K562 (cell line): ENCODE results near the gene UGT1A6. TPM values are rescaled to one million over a fixed set of nuclear protein-coding genes. Genes with fewer than 3 reads are reported as not detected.
A peak's percentile ranks its signal among the peaks of the same experiment; 100 is the strongest.

Source experiments
- ATAC-seq: fragments of 200-7000 bp; cut with Tn5 transposase; 3 replicates; pipeline ENCODE4 v1.9.1; 2020; ENCODE audit warnings: moderate library complexity
- BruUV-seq: library from RNA; stranded (reverse); fragments of 400-500 nt; replicated peaks from 2 replicates; lab custom pipeline; 2021; lab: Mats Ljungman, UMichigan
- CTCF ChIA-PET: fragments of 300-600 bp; formaldehyde crosslinking; extraction: SDS; loops from one replicate; lab custom pipeline; 2021; ENCODE audit warnings: low intra/inter-chr PET ratio; lab: Yijun Ruan, JAX
- POLR2A ChIA-PET: fragments of 300-600, 350-650 bp; sonication (Branson Sonifier 250); formaldehyde crosslinking; extraction: SDS; loops from one replicate; lab custom pipeline; 2021; ENCODE audit warnings: antibody characterized with exemption, inconsistent platforms; lab: Yijun Ruan, JAX
- DNase-seq, 4 experiments: peaks; one replicate each; pipeline versions ENCODE4 v3.0.0 to v3.0.0-alpha.2; 2011 to 2018; ENCODE audit warnings: low spot score in 3 of 4, mixed read lengths in 3 of 4; ENCODE audit errors: extremely low read depth in 1 of 4
- FAIRE-seq: peaks from 2 replicates; lab custom pipeline; 2011; peaks lifted over from hg19 to GRCh38; lab: Jason Lieb, UNC
- H2AFZ ChIP-seq: 2 replicates; pipeline ENCODE4 v1.6.0; 2011; ENCODE audit warnings: low read depth, low read length, control low read depth, inconsistent platforms
- H3K27ac ChIP-seq: fragments of 200-600 bp; 3 replicates; pipeline ENCODE4 v1.8.0; 2011; ENCODE audit warnings: low read depth, mild to moderate bottlenecking, control low read depth, inconsistent platforms, low read length, moderate library complexity, mixed read lengths; ENCODE audit errors: extremely low read depth
- H3K27me3 ChIP-seq, 2 experiments: fragments of 300-600 bp in 1 of 2; 2 replicates in 1 of 2; 3 replicates in 1 of 2; pipeline versions ENCODE4 v1.6.0 to v1.8.0; 2011; ENCODE audit warnings: inconsistent platforms in 2 of 2, low read length in 2 of 2, mild to moderate bottlenecking in 1 of 2, mixed read lengths in 1 of 2, moderate library complexity in 1 of 2; ENCODE audit not compliant: control insufficient read depth in 2 of 2, insufficient read depth in 2 of 2
- H3K36me3 ChIP-seq: fragments of 300-600 bp; 3 replicates; pipeline ENCODE4 v1.8.0; 2011; ENCODE audit warnings: mild to moderate bottlenecking, low read length, inconsistent platforms; ENCODE audit not compliant: control insufficient read depth, insufficient read depth
- H3K4me1 ChIP-seq, 2 experiments: fragments of 200-600 bp in 1 of 2; replicated peaks in 1 of 2; 2 replicates in 1 of 2; 3 replicates in 1 of 2; pipeline versions ENCODE4 v1.5.1 to v1.8.0; 2011; ENCODE audit warnings: inconsistent platforms in 2 of 2, low read length in 2 of 2, mild to moderate bottlenecking in 1 of 2, mixed read lengths in 1 of 2, moderate library complexity in 1 of 2; ENCODE audit not compliant: control insufficient read depth in 2 of 2, insufficient read depth in 2 of 2
- H3K4me2 ChIP-seq: 2 replicates; pipeline ENCODE4 v1.6.1; 2011; ENCODE audit warnings: low read length, control low read depth, inconsistent platforms, mixed read lengths; ENCODE audit not compliant: insufficient read depth
- H3K4me3 ChIP-seq: fragments of 200-600 bp; sonication (generic), shearing (Covaris generic); 2 replicates; pipeline ENCODE4 v1.5.1; 2016; ENCODE audit warnings: control low read depth, inconsistent platforms
- H3K79me2 ChIP-seq: fragments of 200-600 bp; 3 replicates; pipeline ENCODE4 v1.8.0; 2011; ENCODE audit warnings: low read length, inconsistent platforms; ENCODE audit not compliant: control insufficient read depth, insufficient read depth
- H3K9ac ChIP-seq, 2 experiments: 2 replicates each; pipeline versions ENCODE4 v1.6.0 to v1.6.1; 2011; ENCODE audit warnings: low read depth in 2 of 2, low read length in 2 of 2, control low read depth in 1 of 2, inconsistent platforms in 1 of 2, mild to moderate bottlenecking in 1 of 2, mixed read lengths in 1 of 2; ENCODE audit not compliant: insufficient read depth in 1 of 2
- H3K9me1 ChIP-seq: one replicate; pipeline ENCODE4 v1.6.0; 2011; ENCODE audit warnings: inconsistent platforms, mild to moderate bottlenecking, low read length, moderate library complexity; ENCODE audit not compliant: control insufficient read depth, insufficient read depth
- H3K9me3 ChIP-seq: replicated peaks from 2 replicates; pipeline ENCODE4 v1.5.1; 2011; ENCODE audit warnings: low read depth, low read length, inconsistent platforms; ENCODE audit not compliant: control insufficient read depth, insufficient read depth
- H4K20me1 ChIP-seq: replicated peaks from 2 replicates; pipeline ENCODE4 v1.6.1; 2011; ENCODE audit warnings: low read length, inconsistent platforms, mixed read lengths; ENCODE audit not compliant: control insufficient read depth, insufficient read depth
- DNMT1 ChIP-seq: fragments of 450-650 bp; IDR thresholded peaks from 2 replicates; pipeline ENCODE4 v1.6.1; 2016; ENCODE audit warnings: antibody characterized with exemption, mild to moderate bottlenecking
- FOS ChIP-seq: IDR thresholded peaks from 3 replicates; pipeline ENCODE4 v1.6.1; 2011; ENCODE audit not compliant: insufficient read length; ENCODE audit errors: extremely low read depth
- MAZ ChIP-seq, 2 experiments: fragments of 450-650 bp in 1 of 2; sonication (generic) in 1 of 2; formaldehyde crosslinking; IDR thresholded peaks in 1 of 2; conservative IDR thresholded peaks in 1 of 2; 2 replicates each; pipeline versions ENCODE4 v1.4.0 to v1.5.0; 2020; ENCODE audit warnings: mild to moderate bottlenecking in 1 of 2, missing genetic modification reagents in 1 of 2
- RAD51 ChIP-seq: fragments of 450-650 bp; IDR thresholded peaks from 2 replicates; pipeline ENCODE4 v1.7.1; 2016; ENCODE audit warnings: low read depth, mild to moderate bottlenecking, borderline replicate concordance
- SIX5 ChIP-seq, 2 experiments: IDR thresholded peaks; 2 replicates each; pipeline ENCODE4 v1.6.1; 2011; ENCODE audit warnings: low read length in 2 of 2, borderline replicate concordance in 1 of 2, low read depth in 1 of 2, mild to moderate bottlenecking in 1 of 2, moderate library complexity in 1 of 2; ENCODE audit not compliant: insufficient read depth in 1 of 2
- SMAD3 ChIP-seq: fragments of 450-650 bp; formaldehyde crosslinking; conservative IDR thresholded peaks from 2 replicates; pipeline ENCODE4 v1.4.0; 2020; ENCODE audit warnings: mild to moderate bottlenecking
- ZNF143 ChIP-seq: sonication (generic); formaldehyde crosslinking; IDR thresholded peaks from 2 replicates; pipeline ENCODE4 v1.9.0; 2022; ENCODE audit warnings: mild to moderate bottlenecking, missing genetic modification reagents
- ZNF445 ChIP-seq: fragments of 250-450 bp; sonication (Bioruptor Pico); IDR thresholded peaks from 2 replicates; pipeline ENCODE4 v1.4.0; 2020; ENCODE audit warnings: low read depth, mild to moderate bottlenecking, moderate library complexity
- ZNF583 ChIP-seq: fragments of 250-450 bp; sonication (Bioruptor Pico); IDR thresholded peaks from 2 replicates; pipeline ENCODE4 v1.4.0; 2020
- ZNF668 ChIP-seq: fragments of 250-450 bp; sonication (Bioruptor Pico); IDR thresholded peaks from 2 replicates; pipeline ENCODE4 v1.8.0; 2022; ENCODE audit warnings: mild to moderate bottlenecking, inconsistent platforms
- WGBS: fragments of 100-300 bp; shearing (Covaris generic); methylation state at CpG from one replicate; pipeline ENCODE4 v1.1.6; 2016; ENCODE audit warnings: low coverage, mixed read lengths; ENCODE audit not compliant: insufficient coverage; ENCODE audit errors: missing lambda C conversion rate; 5-methylcytosine and 5-hydroxymethylcytosine counted together
- in situ Hi-C: fragments of 300-500 bp; cut with MboI; formaldehyde crosslinking; loops from 4 replicates; pipeline ENCODE4 v1.15.0; 2018; ENCODE audit warnings: inconsistent platforms, mixed read lengths
- intact Hi-C: fragments of 100-400 bp; cut with micrococcal nuclease; formaldehyde crosslinking; loops from 2 replicates; pipeline ENCODE4 v1.14.2; 2022
- polyA plus RNA-seq, 8 experiments: library from polyadenylated mRNA; depleted of rRNA in 4 of 8; stranded (reverse) in 5 of 8; unstranded in 3 of 8; fragments of >200 nt; fragmentation: Nextera tagmentation in 2 of 8; fragmentation: Illumina TruSeq in 1 of 8; extraction: Ambion mirVana in 2 of 8; extraction: Trizol in 1 of 8; gene quantifications; 2 replicates each; pipeline versions ENCODE4 v1.2.1 to v1.2.3, GENCODE V29; 2011 to 2014; ENCODE audit warnings: inconsistent platforms in 1 of 8, missing spikeins in 1 of 8
- total RNA-seq, 7 experiments: library from RNA; depleted of rRNA in 6 of 7; stranded (reverse); fragments of >200 nt in 6 of 7; fragmentation: Illumina TruSeq in 2 of 7; extraction: Trizol in 2 of 7; gene quantifications; 2 replicates each; pipeline versions ENCODE4 v1.2.1 to v1.2.3, GENCODE V29; 2011 to 2021; ENCODE audit warnings: low replicate concordance in 1 of 7
- TF ChIP-seq, protein P1 (sequence below): sonication (generic); formaldehyde crosslinking; IDR thresholded peaks from 2 replicates; pipeline ENCODE4 v1.8.0; 2022; ENCODE audit warnings: missing genetic modification reagents, mild to moderate bottlenecking, moderate library complexity, borderline replicate concordance
- TF ChIP-seq, protein P2 (sequence below), 3 experiments: fragments of 200-800 bp in 1 of 3; sonication (Bioruptor generic) in 1 of 3; sonication (generic) in 1 of 3; formaldehyde crosslinking in 1 of 3; IDR thresholded peaks; 2 replicates each; pipeline versions ENCODE4 v1.6.1 to v1.8.0; 2016 to 2022; ENCODE audit warnings: mild to moderate bottlenecking in 2 of 3, missing compliant biosample characterization in 2 of 3, missing genetic modification characterization in 2 of 3, missing genetic modification reagents in 1 of 3
- TF ChIP-seq, protein P3 (sequence below): fragments of 450-650 bp; IDR thresholded peaks from one replicate; pipeline ENCODE4 v1.6.1; 2018; ENCODE audit warnings: mild to moderate bottlenecking, moderate library complexity; ENCODE audit not compliant: partially characterized antibody
- TF ChIP-seq, protein P4 (sequence below): sonication (generic); formaldehyde crosslinking; IDR thresholded peaks from 2 replicates; pipeline ENCODE4 v1.8.1; 2023; ENCODE audit warnings: mild to moderate bottlenecking, missing genetic modification reagents, moderate library complexity
- TF ChIP-seq, protein P5 (sequence below): sonication (generic); formaldehyde crosslinking; IDR thresholded peaks from 2 replicates; pipeline ENCODE4 v1.9.0; 2022; ENCODE audit warnings: mild to moderate bottlenecking, missing genetic modification reagents

Gene UGT1A6
- total and polyA plus RNA-seq, 9 of the 15 experiments (the other 6 are each of a cell fraction or from before 2014, with no cell fraction given) = not detected

DNA sequence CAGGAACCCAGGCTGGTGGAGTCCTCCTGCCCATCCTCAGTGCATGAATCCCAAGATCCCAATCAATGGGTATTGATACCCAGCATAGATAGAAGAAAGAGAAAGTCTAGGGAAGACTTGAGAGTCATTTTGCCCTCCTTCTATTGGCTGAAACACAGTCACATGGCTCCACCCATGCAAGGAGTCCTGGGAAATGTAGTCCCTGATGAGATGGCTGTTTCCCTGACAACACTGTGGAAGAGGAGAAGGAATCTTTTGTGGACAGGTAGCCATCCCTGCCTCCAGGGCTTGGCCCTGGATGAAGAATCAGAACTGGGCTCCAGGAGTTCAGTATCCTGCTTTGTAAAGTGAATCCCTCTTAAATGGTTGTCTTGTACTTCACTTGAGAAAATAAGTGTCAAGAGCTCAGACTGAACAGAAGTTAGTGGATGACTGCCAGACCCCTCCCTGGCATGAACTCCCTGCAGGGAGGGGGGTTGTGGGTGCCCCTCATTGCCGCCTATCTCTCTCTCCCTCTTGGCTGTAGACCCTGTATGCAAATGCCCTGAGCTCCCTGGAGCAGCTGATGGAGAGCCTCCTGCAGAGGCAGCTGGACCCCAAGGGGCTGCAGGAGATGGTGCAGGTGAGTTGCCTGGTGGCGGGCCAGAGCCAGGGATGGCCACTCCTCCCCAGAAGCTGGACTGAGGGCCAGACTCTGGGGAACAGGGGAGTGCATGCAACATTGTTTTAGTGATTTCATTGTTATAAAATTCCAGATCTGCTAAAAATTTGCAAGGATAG lies 121.6 kb downstream of the UGT1A6 start:
- ChIA-PET POLR2A (interaction anchor here (0.6 to 0.7 kb wide), 2 partner anchors 166 to 421 kb away, joined by 3 to 4 read pairs; no protein-coding TSS in a partner anchor), CTCF (no interaction called here)
- no peak overlapping the region for H2AFZ ChIP-seq
- no peaks in the 10 kb centered on the region for H3K79me2 ChIP-seq
- intact Hi-C loops = no loop called here
- ATAC-seq = peak; percentile 83
- no peak overlapping the region for H3K27ac ChIP-seq
- no peaks in the 10 kb centered on the region; a peak in 1 of 5 replicates for H3K4me1 ChIP-seq
- in situ Hi-C loops = no loop called here
- peaks cover 2 to 25% of the 10 kb centered on the region in 2 experiments; a peak in 3 of 5 replicates for H3K27me3 ChIP-seq
- no TSS peak for BruUV-seq
- H3K4me3 ChIP-seq = no peak overlapping the region
- H3K9me1 ChIP-seq = no peaks in the 10 kb centered on the region
- DNase-seq = peak in 3 of 4 experiments; percentile 31 to 53 (median 33)
- no peaks in the 10 kb centered on the region for H3K36me3 ChIP-seq
- WGBS = 0% methylated on average over 1 of the region's 2 CpGs
- no peaks in the 10 kb centered on the region for H4K20me1 ChIP-seq
- H3K9ac ChIP-seq = no peak overlapping the region
- no peaks in the 10 kb centered on the region for H3K9me3 ChIP-seq
- H3K4me2 ChIP-seq = no peak overlapping the region
- FAIRE-seq = peak; percentile 46
- TF ChIP-seq RAD51 (peak; percentile 67; the same call in 1 of the 2 replicates), ZNF143 (peak; percentile 74), ZNF445 (no peak), ZNF583 (CRISPR knock-in tag) (no peak), ZNF668 (CRISPR knock-in tag) (no peak), SMAD3 (CRISPR knock-in tag) (no peak), MAZ (CRISPR knock-in tag; conservative IDR thresholded peaks at IDR 0.05 in 1 of 2, IDR thresholded peaks at IDR 0.05 in 1 of 2) (no peak), DNMT1 (no peak), SIX5 (IDR thresholded peaks at IDR 0.05; ENCODE audit: borderline replicate concordance in 1 of 2, insufficient read depth in 1 of 2, low read depth in 1 of 2, low read length in 2 of 2) (peak; percentile 45 to 51; a peak in 3 of 4 replicates), FOS (peak; percentile 6)
- TF ChIP-seq, protein P1, sequence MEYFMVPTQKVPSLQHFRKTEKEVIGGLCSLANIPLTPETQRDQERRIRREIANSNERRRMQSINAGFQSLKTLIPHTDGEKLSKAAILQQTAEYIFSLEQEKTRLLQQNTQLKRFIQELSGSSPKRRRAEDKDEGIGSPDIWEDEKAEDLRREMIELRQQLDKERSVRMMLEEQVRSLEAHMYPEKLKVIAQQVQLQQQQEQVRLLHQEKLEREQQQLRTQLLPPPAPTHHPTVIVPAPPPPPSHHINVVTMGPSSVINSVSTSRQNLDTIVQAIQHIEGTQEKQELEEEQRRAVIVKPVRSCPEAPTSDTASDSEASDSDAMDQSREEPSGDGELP = no peak
- TF ChIP-seq, protein P2, sequence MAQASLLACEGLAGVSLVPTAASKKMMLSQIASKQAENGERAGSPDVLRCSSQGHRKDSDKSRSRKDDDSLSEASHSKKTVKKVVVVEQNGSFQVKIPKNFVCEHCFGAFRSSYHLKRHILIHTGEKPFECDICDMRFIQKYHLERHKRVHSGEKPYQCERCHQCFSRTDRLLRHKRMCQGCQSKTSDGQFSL (CRISPR knock-in tag; IDR thresholded peaks at IDR 0.05) = no peak
- TF ChIP-seq, protein P2 (tag; IDR thresholded peaks at IDR 0.05) = no peak
- TF ChIP-seq, protein P3, sequence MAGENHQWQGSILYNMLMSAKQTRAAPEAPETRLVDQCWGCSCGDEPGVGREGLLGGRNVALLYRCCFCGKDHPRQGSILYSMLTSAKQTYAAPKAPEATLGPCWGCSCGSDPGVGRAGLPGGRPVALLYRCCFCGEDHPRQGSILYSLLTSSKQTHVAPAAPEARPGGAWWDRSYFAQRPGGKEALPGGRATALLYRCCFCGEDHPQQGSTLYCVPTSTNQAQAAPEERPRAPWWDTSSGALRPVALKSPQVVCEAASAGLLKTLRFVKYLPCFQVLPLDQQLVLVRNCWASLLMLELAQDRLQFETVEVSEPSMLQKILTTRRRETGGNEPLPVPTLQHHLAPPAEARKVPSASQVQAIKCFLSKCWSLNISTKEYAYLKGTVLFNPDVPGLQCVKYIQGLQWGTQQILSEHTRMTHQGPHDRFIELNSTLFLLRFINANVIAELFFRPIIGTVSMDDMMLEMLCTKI = no peak
- TF ChIP-seq, protein P4, sequence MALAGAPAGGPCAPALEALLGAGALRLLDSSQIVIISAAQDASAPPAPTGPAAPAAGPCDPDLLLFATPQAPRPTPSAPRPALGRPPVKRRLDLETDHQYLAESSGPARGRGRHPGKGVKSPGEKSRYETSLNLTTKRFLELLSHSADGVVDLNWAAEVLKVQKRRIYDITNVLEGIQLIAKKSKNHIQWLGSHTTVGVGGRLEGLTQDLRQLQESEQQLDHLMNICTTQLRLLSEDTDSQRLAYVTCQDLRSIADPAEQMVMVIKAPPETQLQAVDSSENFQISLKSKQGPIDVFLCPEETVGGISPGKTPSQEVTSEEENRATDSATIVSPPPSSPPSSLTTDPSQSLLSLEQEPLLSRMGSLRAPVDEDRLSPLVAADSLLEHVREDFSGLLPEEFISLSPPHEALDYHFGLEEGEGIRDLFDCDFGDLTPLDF = no peak
- TF ChIP-seq, protein P5, sequence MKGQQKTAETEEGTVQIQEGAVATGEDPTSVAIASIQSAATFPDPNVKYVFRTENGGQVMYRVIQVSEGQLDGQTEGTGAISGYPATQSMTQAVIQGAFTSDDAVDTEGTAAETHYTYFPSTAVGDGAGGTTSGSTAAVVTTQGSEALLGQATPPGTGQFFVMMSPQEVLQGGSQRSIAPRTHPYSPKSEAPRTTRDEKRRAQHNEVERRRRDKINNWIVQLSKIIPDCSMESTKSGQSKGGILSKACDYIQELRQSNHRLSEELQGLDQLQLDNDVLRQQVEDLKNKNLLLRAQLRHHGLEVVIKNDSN (CRISPR knock-in tag) = peak; percentile 85
